Effector memory CD8-positive, alpha-beta T cell (primary cell): Measurements from ENCODE around the gene ST7.
"Not testable (repeated sequence)": the region's sequence is repeated elsewhere in the genome, so short reads cannot be mapped to it uniquely, and the experiment has no call there.

Experiments
- ATAC-seq: fragments of 150-1000 bp; cut with Tn5 transposase; replicated peaks from 2 replicates; pipeline ENCODE4 v1.10.0; 2021; ENCODE audit warnings: mild to moderate bottlenecking, moderate library complexity
- DNase-seq, 3 experiments: peaks; one replicate each; pipeline ENCODE4 v3.0.0; 2021
- H3K27ac Mint-ChIP-seq, 2 donors: one replicate each; pipeline ENCODE4 v1.8.0; 2022; ENCODE audit warnings: mild to moderate bottlenecking in 2 of 2, mixed read lengths in 2 of 2, moderate library complexity in 2 of 2
- H3K27me3 Mint-ChIP-seq, 2 donors: one replicate each; pipeline ENCODE4 v1.8.0; 2022; ENCODE audit warnings: mixed read lengths in 2 of 2
- H3K36me3 Mint-ChIP-seq: one replicate; pipeline ENCODE4 v1.8.0; 2022; ENCODE audit warnings: mild to moderate bottlenecking, moderate library complexity, mixed read lengths; ENCODE audit not compliant: insufficient read depth
- H3K4me1 Mint-ChIP-seq, 2 donors: one replicate each; pipeline ENCODE4 v1.8.0; 2022; ENCODE audit warnings: low read depth in 2 of 2, mixed read lengths in 2 of 2
- H3K4me3 Mint-ChIP-seq, 2 donors: one replicate each; pipeline ENCODE4 v1.8.0; 2022; ENCODE audit warnings: mild to moderate bottlenecking in 2 of 2, mixed read lengths in 2 of 2, moderate library complexity in 2 of 2
- H3K9me3 Mint-ChIP-seq, 2 donors: one replicate each; pipeline ENCODE4 v1.8.0; 2022; ENCODE audit warnings: mixed read lengths in 2 of 2

The ST7 gene

GRCh38 chr7:116955340-116955739 lies 2.0 kb downstream of the ST7 start:
- ATAC-seq (no peak), DNase-seq (no peak)
- no peaks in the 10 kb centered on the region for H3K9me3 Mint-ChIP-seq
- H3K27me3 Mint-ChIP-seq: no peaks in the 10 kb centered on the region
- peak overlapping the region; percentile 56 to 65 for H3K27ac Mint-ChIP-seq
- peaks cover 13% of the 10 kb centered on the region in 2 donors for H3K4me1 Mint-ChIP-seq
- peaks cover 7% of the 10 kb centered on the region for H3K36me3 Mint-ChIP-seq
- peak overlapping the region; percentile 83 to 84 for H3K4me3 Mint-ChIP-seq

DNA sequence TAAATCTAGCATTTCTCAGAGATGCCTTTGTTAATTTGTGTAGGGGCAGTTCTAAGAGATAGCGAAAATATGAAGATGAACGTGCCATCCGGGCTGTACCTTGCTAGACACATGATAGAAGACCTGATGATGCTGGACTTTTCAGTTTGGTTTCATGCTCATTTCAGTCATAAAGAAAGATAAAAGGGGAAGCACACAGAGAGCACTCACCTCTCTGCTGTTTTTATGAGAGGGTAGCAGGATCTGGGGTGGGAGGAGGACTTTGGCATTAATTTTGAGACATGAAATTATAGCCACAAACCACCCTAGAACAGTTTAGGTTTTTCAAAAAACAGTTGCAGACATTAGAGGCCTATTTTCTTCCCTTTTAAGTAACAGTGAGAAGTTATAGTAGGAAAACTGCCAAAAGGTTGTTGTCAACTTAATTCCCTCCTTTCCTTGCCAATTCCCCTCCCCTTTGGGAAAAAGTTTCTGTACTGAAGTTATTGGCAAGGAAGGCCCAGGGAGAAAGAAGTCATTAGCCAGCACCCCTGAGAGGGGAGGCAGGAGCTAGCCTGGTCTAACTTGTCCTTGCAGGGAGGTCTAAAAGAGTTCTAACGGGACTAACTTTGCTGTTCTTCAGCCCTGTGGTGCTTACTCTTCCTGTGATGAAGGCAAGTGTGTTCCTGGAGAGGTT lies 2.6 kb downstream of the ST7 start:
- Mint-ChIP-seq H3K9me3 (no peaks in the 10 kb centered on the region), H3K4me3 (peak overlapping the region in 1 of 2 donors; percentile 84), H3K4me1 (peaks cover 13 to 16% of the 10 kb centered on the region in 2 donors), H3K27ac (peak overlapping the region; percentile 28 to 65), H3K36me3 (peaks cover 7% of the 10 kb centered on the region), H3K27me3 (no peaks in the 10 kb centered on the region)
- DNase-seq (no peak), ATAC-seq (no peak)

- ATAC-seq: no peak
- H3K27me3 Mint-ChIP-seq: no peaks in the 10 kb centered on the region
- H3K4me1 Mint-ChIP-seq: peaks cover 13 to 21% of the 10 kb centered on the region in 2 donors
- no peak overlapping the region for H3K27ac Mint-ChIP-seq
- DNase-seq: no peak
- peaks cover 7% of the 10 kb centered on the region for H3K36me3 Mint-ChIP-seq
- H3K9me3 Mint-ChIP-seq: no peaks in the 10 kb centered on the region
- no peak overlapping the region for H3K4me3 Mint-ChIP-seq
Observed at GRCh38 chr7:116956477-116956804, 3.1 kb downstream of the ST7 start.

DNA sequence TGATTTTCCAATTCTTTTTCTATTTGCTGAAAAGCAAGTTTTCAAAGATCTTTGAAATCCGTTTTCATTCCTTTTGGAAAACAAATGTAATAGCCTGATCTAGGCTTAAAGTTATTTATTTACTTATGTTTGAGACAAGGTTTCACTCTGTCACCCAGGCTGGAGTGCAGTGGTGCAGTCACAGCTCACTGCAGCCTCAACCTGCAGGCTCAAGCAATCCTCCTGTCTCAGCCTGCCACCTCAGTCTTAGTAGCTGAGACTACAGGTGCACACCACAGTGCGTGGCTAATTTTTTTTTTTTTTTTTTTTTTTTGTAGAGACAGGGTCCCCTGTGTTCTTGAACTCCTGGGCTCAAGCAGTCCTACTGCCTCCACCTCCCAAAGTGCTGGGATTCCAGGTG lies 4.6 kb downstream of the ST7 start:
- no peaks in the 10 kb centered on the region for H3K27me3 Mint-ChIP-seq
- no peak for DNase-seq
- H3K4me1 Mint-ChIP-seq: peaks cover 22 to 32% of the 10 kb centered on the region in 2 donors
- no peak for ATAC-seq
- H3K9me3 Mint-ChIP-seq: no peaks in the 10 kb centered on the region
- H3K27ac Mint-ChIP-seq: no peak overlapping the region
- H3K4me3 Mint-ChIP-seq: no peak overlapping the region
- H3K36me3 Mint-ChIP-seq: peaks cover 4% of the 10 kb centered on the region

DNA sequence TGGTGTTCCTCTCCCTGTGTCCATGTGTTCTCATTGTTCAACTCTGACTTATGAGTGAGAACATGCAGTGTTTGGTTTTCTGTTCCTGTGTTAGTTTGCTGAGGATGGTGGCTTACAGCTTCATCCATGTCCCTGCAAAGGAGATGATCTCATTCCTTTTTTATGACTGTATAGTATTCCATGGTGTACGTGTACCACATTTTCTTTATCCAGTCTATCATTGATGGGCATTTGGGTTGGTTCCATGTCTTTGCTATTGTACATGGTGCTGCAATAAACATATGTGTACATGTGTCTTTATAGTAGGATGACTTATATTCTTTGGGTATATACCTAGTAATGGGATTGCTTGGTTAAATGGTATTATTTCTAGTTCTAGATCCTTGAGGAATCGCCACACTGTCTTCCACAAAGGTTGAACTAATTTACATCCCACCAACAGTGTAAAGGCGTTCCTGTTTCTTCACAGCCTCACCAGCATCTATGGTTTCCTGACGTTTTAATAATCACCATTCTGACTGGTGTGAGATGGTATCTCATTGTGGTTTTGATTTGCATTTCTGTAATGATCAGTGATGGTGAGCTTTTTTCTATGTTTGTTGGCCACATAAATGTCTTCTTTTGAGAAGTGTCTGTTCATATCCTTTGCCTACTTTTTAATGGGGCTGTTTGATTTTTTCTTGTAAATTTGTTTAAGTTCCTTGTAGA lies 8.8 kb downstream of the ST7 start:
- H3K4me1 Mint-ChIP-seq: peaks cover 11 to 23% of the 10 kb centered on the region in 2 donors
- H3K27me3 Mint-ChIP-seq, H3K9me3 Mint-ChIP-seq, H3K36me3 Mint-ChIP-seq, ATAC-seq: not testable (repeated sequence)
- H3K27ac Mint-ChIP-seq: peak overlapping the region in 1 of 2 donors; percentile 50
- peak in 2 of 3 experiments; percentile 4 to 26 for DNase-seq
- H3K4me3 Mint-ChIP-seq: peak overlapping the region in 1 of 2 donors; percentile 32

GRCh38 chr7:116963234-116963633 lies 9.9 kb downstream of the ST7 start:
- Mint-ChIP-seq H3K27ac (no peak overlapping the region), H3K4me3 (no peak overlapping the region), H3K4me1 (peaks cover 11 to 23% of the 10 kb centered on the region in 2 donors), H3K27me3 (no peaks in the 10 kb centered on the region), H3K9me3 (no peaks in the 10 kb centered on the region), H3K36me3 (no peaks in the 10 kb centered on the region)
- ATAC-seq (no peak), DNase-seq (no peak)

DNA sequence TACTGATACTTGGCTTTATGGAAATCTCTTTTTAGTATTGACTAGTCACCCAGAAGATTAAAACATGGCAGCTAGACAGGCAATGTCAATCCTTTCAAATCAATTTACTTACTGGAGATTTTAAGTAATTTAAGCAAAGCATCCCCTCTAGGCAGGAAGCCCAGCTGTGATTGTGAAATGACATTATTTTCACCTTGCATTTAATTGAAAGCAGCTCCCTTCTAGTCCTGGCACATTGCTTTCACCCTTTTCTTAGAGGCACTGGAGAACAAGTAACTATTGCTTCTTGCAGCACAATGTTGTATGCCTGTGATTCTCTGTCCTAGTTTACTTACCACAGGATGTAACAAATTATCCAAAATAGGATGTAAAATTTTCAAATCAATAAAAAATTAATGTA lies 13.3 kb downstream of the ST7 start:
- peaks cover 11 to 12% of the 10 kb centered on the region in 2 donors for H3K4me1 Mint-ChIP-seq
- no peak overlapping the region for H3K4me3 Mint-ChIP-seq
- H3K27ac Mint-ChIP-seq: no peak overlapping the region
- no peaks in the 10 kb centered on the region for H3K27me3 Mint-ChIP-seq
- H3K9me3 Mint-ChIP-seq: no peaks in the 10 kb centered on the region
- DNase-seq (no peak), ATAC-seq (no peak)
- H3K36me3 Mint-ChIP-seq: no peaks in the 10 kb centered on the region

DNA sequence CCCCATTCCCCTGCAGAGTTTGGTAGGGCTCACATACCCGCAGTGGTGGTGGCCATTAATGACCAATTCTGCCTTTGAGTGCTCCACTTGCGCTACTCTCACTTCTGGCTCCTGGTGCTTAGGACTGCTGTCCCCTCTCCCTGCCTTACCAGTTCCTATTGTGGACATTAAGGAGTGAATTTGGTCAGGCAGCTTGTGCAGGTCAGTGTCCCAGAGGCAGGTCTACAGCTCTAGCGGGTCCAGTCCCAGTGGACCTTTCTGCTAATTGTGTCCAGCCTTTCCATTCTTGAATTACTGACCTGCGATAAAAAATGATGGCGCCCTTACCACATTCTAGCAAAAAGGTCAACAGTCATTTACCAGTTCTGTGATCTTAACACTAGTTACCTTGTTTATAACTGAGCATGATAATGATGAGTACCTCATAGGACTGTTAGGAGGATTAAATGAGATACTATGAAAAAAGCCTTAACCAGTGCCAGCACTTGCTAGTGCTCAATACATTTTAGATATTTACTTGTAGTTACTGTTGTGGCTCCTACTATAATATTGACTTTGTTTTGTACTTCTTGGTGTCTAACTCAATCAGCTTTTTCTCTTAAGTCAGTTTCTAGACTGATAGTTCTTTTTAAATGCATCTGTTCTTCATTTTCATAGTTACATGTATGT lies 14.1 kb downstream of the ST7 start:
- no peak overlapping the region for H3K27ac Mint-ChIP-seq
- peaks cover 5 to 6% of the 10 kb centered on the region in 2 donors for H3K4me1 Mint-ChIP-seq
- H3K27me3 Mint-ChIP-seq: no peaks in the 10 kb centered on the region
- no peaks in the 10 kb centered on the region for H3K36me3 Mint-ChIP-seq
- no peak overlapping the region for H3K4me3 Mint-ChIP-seq
- H3K9me3 Mint-ChIP-seq: no peaks in the 10 kb centered on the region
- ATAC-seq (no peak), DNase-seq (no peak)

DNA sequence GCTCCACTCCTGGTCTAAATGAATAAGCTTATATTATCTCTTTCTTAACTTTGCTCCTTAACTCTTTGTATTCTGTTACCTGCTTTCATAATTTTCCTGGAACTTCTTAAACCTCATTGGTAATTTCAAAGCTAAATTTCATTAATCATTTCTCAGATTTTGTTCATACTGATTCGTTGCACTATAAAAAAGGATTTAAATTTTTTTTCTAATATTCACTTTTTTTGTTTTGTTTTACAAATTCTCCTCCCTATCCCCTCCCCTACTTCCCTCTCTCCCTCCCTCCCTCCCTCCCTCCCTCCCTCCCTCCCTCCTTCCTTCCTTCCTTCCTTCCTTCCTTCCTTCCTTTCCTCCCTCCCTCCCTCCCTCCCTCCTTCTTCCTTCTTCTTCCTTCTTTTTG lies 14.7 kb downstream of the ST7 start:
- H3K9me3 Mint-ChIP-seq: no peaks in the 10 kb centered on the region
- no peak for ATAC-seq
- no peaks in the 10 kb centered on the region for H3K27me3 Mint-ChIP-seq
- H3K4me1 Mint-ChIP-seq: peaks cover 0 to 6% of the 10 kb centered on the region in 2 donors
- H3K4me3 Mint-ChIP-seq: no peak overlapping the region
- no peaks in the 10 kb centered on the region for H3K36me3 Mint-ChIP-seq
- H3K27ac Mint-ChIP-seq: no peak overlapping the region
- no peak for DNase-seq

DNA sequence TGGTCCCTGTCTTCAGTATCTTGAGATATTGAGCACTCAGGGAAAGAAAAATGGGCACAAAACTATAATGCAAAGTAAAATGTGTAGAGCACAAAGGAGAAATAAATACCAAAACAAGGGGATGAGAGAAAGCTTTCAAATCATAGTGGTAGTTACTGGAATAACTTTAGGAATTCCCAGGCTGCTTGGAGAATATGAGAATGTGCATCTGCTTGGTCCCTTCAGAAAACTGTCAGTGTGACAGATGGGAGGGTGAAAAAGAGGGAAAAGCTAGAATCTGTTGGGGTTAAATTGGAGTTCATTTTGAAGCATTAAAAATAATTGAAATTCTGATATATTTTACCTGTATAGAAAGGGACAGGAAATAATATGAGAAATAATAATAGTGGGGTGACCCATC lies 15.3 kb downstream of the ST7 start:
- DNase-seq (no peak), ATAC-seq (no peak)
- no peaks in the 10 kb centered on the region for H3K36me3 Mint-ChIP-seq
- H3K4me1 Mint-ChIP-seq: peaks cover 0 to 10% of the 10 kb centered on the region in 2 donors
- no peak overlapping the region for H3K27ac Mint-ChIP-seq
- no peaks in the 10 kb centered on the region for H3K9me3 Mint-ChIP-seq
- H3K27me3 Mint-ChIP-seq: no peaks in the 10 kb centered on the region
- no peak overlapping the region for H3K4me3 Mint-ChIP-seq

DNA sequence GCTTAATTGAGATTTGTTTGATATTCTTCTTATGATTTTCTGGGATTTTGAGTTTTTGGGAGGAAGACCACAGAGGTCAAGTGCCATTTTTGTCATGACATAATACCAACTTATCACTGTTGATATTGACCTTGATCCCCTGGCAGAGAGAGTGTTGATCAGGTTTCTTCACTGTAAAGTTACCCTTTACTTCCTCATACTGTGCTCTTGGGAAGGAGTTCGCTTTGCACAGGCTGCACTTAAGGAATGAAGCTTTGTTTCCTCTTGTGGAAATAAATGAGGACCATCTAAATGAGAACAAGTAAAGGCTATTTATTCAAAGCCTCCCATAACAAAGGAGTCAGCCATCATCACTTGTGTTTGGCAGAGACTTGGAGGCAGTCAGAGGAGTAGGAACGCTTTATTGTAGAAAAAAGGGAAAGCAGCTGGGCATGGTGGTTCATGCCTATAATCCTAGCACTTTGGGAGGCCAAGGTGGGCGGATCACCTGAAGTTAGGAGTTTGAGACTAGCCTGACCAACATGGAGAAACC lies 16.1 kb downstream of the ST7 start:
- Mint-ChIP-seq H3K27ac (no peak overlapping the region), H3K36me3 (peaks cover 3% of the 10 kb centered on the region), H3K4me1 (peaks cover 0 to 10% of the 10 kb centered on the region in 2 donors), H3K27me3 (no peaks in the 10 kb centered on the region), H3K9me3 (no peaks in the 10 kb centered on the region), H3K4me3 (no peak overlapping the region)
- DNase-seq: no peak
- no peak for ATAC-seq

DNA sequence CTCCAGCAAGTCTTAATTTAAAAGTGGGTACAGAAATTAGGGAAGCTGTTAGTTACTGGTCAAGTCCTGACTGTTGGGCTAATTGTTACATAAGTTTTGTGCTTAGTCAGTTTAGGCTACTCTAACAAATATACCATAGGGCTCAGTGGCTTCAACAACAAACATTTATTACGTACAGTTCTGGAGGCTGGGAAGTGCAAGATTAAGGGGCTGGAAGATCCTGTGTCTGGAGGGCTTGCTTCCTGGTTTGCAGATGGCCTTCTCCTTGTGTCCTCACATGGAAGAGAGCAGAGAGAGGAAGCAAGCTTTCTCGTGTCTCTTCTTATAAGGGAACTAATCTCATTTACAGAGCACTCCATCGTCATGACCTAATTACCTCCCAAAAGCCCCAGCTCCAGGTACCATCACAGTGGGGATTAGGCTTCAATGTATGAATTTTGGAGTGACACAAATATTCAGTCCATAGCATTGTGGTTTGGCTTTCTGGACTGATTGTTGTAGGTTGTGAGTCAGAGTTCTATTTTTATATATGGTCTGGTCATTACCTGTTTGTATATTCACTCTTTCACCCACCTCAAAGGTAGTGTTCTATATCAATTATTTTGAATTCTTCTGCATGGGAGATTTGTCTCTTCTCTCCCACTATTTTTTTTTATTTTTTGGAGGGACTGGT lies 17.1 kb downstream of the ST7 start:
- no peak overlapping the region for H3K27ac Mint-ChIP-seq

DNA sequence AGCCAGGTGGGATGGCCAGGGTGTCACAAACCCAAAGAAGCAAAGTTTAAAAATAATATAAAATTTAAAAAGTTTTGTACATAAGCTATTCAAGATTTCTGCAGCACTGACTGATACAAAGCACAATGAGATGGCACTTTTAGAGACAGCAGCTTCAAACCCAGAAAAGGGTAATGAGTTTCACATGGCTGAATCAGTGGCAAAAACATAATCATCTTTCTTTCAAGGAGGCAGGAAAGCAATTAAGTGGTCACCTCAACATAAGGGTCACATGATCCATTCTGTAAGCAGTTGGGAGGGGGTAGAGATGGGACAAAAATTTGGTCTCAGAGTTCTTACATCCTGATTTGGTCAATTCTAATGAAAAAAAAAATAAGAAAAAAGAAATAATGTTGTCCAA lies 17.9 kb downstream of the ST7 start:
- not testable (repeated sequence) for H3K4me1 Mint-ChIP-seq, H3K27ac Mint-ChIP-seq, H3K4me3 Mint-ChIP-seq

More for the DNA sequence above, 17.1 kb downstream of the ST7 start:
- DNase-seq: no peak
- no peaks in the 10 kb centered on the region for H3K27me3 Mint-ChIP-seq
- H3K4me1 Mint-ChIP-seq: peaks cover 0 to 10% of the 10 kb centered on the region in 2 donors
- no peak overlapping the region for H3K4me3 Mint-ChIP-seq
- H3K36me3 Mint-ChIP-seq: peaks cover 4% of the 10 kb centered on the region
- no peak for ATAC-seq
- no peaks in the 10 kb centered on the region for H3K9me3 Mint-ChIP-seq

More for the DNA sequence above, 17.9 kb downstream of the ST7 start:
- not testable (repeated sequence) for H3K36me3 Mint-ChIP-seq, H3K27me3 Mint-ChIP-seq, ATAC-seq, DNase-seq, H3K9me3 Mint-ChIP-seq
